Measurements from ENCODE around the gene UNC119. TPM values are rescaled to one million over a fixed set of nuclear protein-coding genes. Genes with fewer than 3 reads are reported as not detected.

The UNC119 gene
- total and polyA plus RNA-seq, 9 donors = 15.6 to 20.7 (median 17.6) TPM

DNA sequence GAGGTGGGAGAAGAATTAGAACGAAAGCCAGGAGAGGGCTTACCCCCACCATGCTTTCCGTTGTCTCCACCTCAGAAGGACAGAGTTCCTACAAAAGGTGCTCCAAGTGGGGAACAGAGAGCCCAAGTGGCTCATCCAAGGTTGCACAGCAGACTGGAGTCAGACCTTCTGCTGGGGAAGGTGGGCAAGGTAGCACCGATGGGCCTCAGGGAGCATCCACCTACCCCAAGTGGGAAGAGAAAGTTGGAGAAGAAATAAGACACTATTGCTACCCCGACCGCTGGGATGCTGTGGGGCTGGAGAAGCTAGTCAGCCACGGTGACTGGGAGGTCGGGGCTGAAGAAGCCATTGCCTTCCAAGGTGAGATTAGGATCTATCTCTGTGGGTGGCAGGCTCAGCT is 21.5 kb downstream of the UNC119 start:
- H3K4me3 ChIP-seq (ENCODE audit: low read length) = no peak overlapping the region
- H3K27me3 ChIP-seq (ENCODE audit: control insufficient read depth, insufficient read depth, low read length) = peaks cover 12% of the 10 kb centered on the region
- no peaks in the 10 kb centered on the region for H3K9me3 ChIP-seq (replicated peaks; ENCODE audit: control insufficient read depth, low read depth, low read length)
- no peak overlapping the region for H3K27ac ChIP-seq (ENCODE audit: low read length)
- DNase-seq = no peak
- H3K4me1 ChIP-seq (ENCODE audit: control insufficient read depth, insufficient read depth, low read length) = no peaks in the 10 kb centered on the region
- no peaks in the 10 kb centered on the region for H3K36me3 ChIP-seq (ENCODE audit: control insufficient read depth, insufficient read depth, low read length)
- WGBS (ENCODE audit: insufficient coverage) = 50% methylated on average over 4 of the region's 7 CpGs

- H3K4me1 ChIP-seq (ENCODE audit: control insufficient read depth, insufficient read depth, low read length) = no peaks in the 10 kb centered on the region
- no peak overlapping the region for H3K4me3 ChIP-seq (ENCODE audit: low read length)
- peaks cover 12% of the 10 kb centered on the region for H3K27me3 ChIP-seq (ENCODE audit: control insufficient read depth, insufficient read depth, low read length)
- no peaks in the 10 kb centered on the region for H3K9me3 ChIP-seq (replicated peaks; ENCODE audit: control insufficient read depth, low read depth, low read length)
- no peaks in the 10 kb centered on the region for H3K36me3 ChIP-seq (ENCODE audit: control insufficient read depth, insufficient read depth, low read length)
- no CpG with 5 or more reads among the region's 4 CpGs for WGBS (ENCODE audit: insufficient coverage)
- no peak overlapping the region for H3K27ac ChIP-seq (ENCODE audit: low read length)
- DNase-seq = no peak
Observed at GRCh38 chr17:28530250-28530649, 22.2 kb downstream of the UNC119 start.

DNA sequence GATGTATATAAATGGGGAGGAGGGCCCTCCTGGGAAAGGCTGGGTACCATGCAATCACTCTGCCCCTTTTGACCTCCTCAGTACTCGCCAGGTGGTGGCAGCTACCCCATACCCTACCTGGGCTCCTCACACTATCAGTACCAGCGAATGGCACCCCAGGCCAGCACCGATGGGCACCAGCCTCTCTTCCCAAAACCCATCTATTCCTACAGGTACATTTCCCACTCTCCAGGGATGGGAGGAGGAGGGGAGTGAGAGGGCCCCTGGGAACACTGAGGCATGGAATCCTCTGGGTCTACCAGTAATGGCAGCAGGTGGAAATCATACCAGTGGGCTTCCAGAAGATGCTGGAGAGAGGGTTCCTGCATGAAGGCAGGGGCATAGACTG is 23.4 kb downstream of the UNC119 start:
- no peak overlapping the region for H3K27ac ChIP-seq (ENCODE audit: low read length)

GRCh38 chr17:28528327-28529012 is 24.0 kb downstream of the UNC119 start:
- no peak overlapping the region for H3K27ac ChIP-seq (ENCODE audit: low read length)

More for the DNA sequence above, 23.4 kb downstream of the UNC119 start:
- no CpG with 5 or more reads among the region's 3 CpGs for WGBS (ENCODE audit: insufficient coverage)
- Histone ChIP-seq H3K4me3 (ENCODE audit: low read length) (no peak overlapping the region), H3K36me3 (ENCODE audit: control insufficient read depth, insufficient read depth, low read length) (no peaks in the 10 kb centered on the region), H3K9me3 (replicated peaks; ENCODE audit: control insufficient read depth, low read depth, low read length) (no peaks in the 10 kb centered on the region), H3K27me3 (ENCODE audit: control insufficient read depth, insufficient read depth, low read length) (peaks cover 12% of the 10 kb centered on the region), H3K4me1 (ENCODE audit: control insufficient read depth, insufficient read depth, low read length) (no peaks in the 10 kb centered on the region)
- no peak for DNase-seq

GRCh38 chr17:28527859-28528258 is 24.6 kb downstream of the UNC119 start:
- no peak for DNase-seq
- H3K4me3 ChIP-seq (ENCODE audit: low read length) = no peak overlapping the region
- no peak overlapping the region for H3K27ac ChIP-seq (ENCODE audit: low read length)
- H3K27me3 ChIP-seq (ENCODE audit: control insufficient read depth, insufficient read depth, low read length) = peaks cover 12% of the 10 kb centered on the region
- H3K4me1 ChIP-seq (ENCODE audit: control insufficient read depth, insufficient read depth, low read length) = no peaks in the 10 kb centered on the region
- WGBS (ENCODE audit: insufficient coverage) = 100% methylated on average over 2 of the region's 2 CpGs
- H3K36me3 ChIP-seq (ENCODE audit: control insufficient read depth, insufficient read depth, low read length) = no peaks in the 10 kb centered on the region
- H3K9me3 ChIP-seq (replicated peaks; ENCODE audit: control insufficient read depth, low read depth, low read length) = no peaks in the 10 kb centered on the region

More at GRCh38 chr17:28528327-28529012, 24.0 kb downstream of the UNC119 start:
- H3K4me1 ChIP-seq (ENCODE audit: control insufficient read depth, insufficient read depth, low read length) = no peaks in the 10 kb centered on the region
- H3K36me3 ChIP-seq (ENCODE audit: control insufficient read depth, insufficient read depth, low read length) = no peaks in the 10 kb centered on the region
- DNase-seq = no peak
- 45% methylated on average over 5 of the region's 9 CpGs for WGBS (ENCODE audit: insufficient coverage)
- peaks cover 12% of the 10 kb centered on the region for H3K27me3 ChIP-seq (ENCODE audit: control insufficient read depth, insufficient read depth, low read length)
- no peak overlapping the region for H3K4me3 ChIP-seq (ENCODE audit: low read length)
- no peaks in the 10 kb centered on the region for H3K9me3 ChIP-seq (replicated peaks; ENCODE audit: control insufficient read depth, low read depth, low read length)

GRCh38 chr17:28527181-28527681 is 25.2 kb downstream of the UNC119 start:
- DNase-seq = no peak
- Histone ChIP-seq H3K36me3 (ENCODE audit: control insufficient read depth, insufficient read depth, low read length) (no peaks in the 10 kb centered on the region), H3K27me3 (ENCODE audit: control insufficient read depth, insufficient read depth, low read length) (peaks cover 12% of the 10 kb centered on the region), H3K4me1 (ENCODE audit: control insufficient read depth, insufficient read depth, low read length) (no peaks in the 10 kb centered on the region), H3K9me3 (replicated peaks; ENCODE audit: control insufficient read depth, low read depth, low read length) (no peaks in the 10 kb centered on the region), H3K27ac (ENCODE audit: low read length) (no peak overlapping the region), H3K4me3 (ENCODE audit: low read length) (no peak overlapping the region)
- 92% methylated on average over 1 of the region's 2 CpGs for WGBS (ENCODE audit: insufficient coverage)

DNA sequence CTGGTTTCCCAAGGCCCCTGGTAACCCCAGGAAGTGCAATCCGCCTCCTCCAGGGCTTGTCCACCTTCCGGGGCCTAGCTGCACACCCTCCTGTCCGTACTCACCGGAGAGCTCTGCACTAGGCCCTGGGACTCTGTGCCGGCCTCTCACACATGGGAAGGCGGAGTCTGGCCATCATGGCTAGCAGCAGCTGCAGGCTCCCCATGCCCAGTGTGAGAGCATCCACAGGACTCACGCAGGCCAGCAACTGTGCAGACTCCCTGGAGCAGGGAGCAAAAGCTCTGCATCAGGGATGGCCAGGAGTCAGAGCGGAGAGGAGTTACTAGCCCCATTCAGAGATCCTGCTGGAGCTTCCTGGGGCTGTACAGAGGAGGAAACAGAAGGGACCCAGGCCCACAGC is 26.0 kb downstream of the UNC119 start:
- DNase-seq = peak; percentile 30
- H3K4me3 ChIP-seq (ENCODE audit: low read length) = no peak overlapping the region
- no peak overlapping the region for H3K27ac ChIP-seq (ENCODE audit: low read length)
- H3K27me3 ChIP-seq (ENCODE audit: control insufficient read depth, insufficient read depth, low read length) = peaks cover 9% of the 10 kb centered on the region
- no peaks in the 10 kb centered on the region for H3K9me3 ChIP-seq (replicated peaks; ENCODE audit: control insufficient read depth, low read depth, low read length)
- no peaks in the 10 kb centered on the region for H3K4me1 ChIP-seq (ENCODE audit: control insufficient read depth, insufficient read depth, low read length)
- WGBS (ENCODE audit: insufficient coverage) = 65% methylated on average over 8 of the region's 8 CpGs
- no peaks in the 10 kb centered on the region for H3K36me3 ChIP-seq (ENCODE audit: control insufficient read depth, insufficient read depth, low read length)

DNA sequence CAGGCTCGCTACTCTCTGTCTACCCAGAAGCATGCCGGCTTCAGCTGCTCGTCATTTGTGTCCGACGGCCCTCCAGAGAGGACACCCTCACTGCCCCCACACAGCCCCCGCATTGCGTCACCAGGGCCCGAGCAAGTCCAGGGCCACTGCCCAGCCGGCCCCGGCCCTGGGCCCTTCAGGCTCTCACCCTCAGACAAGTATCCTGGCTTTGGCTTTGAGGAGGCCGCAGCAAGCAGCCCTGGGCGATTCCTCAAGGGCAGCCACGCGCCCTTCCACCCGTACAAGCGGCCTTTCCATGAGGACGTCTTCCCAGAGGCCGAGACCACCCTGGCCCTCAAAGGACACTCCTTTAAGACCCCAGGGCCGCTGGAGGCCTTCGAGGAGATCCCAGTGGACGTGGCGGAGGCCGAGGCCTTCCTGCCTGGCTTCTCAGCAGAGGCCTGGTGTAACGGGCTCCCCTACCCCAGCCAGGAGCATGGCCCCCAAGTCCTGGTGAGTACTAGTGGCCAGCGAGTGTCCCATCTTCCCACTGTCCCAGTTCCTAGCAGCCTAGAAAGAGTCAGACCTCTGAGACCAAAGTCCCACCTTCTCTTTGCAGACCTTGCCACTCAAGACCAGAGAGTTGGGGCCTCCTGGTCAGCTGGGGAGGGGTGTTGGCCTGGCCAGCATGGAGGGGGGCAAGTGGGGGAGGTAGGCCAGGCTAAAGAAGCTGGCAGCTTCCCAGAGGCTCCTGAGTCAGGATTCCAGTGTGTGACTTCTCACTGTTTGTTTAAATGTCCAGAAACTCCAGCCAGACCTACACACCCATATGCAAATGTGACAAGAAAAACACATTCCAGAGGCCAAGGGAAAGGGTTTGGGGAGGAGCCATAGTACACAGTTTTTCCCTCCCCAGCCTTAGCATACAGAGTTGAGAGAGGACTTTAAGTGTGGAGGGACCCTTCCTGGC is 27.7 kb downstream of the UNC119 start:
- Histone ChIP-seq H3K4me3 (ENCODE audit: low read length) (no peak overlapping the region), H3K27ac (ENCODE audit: low read length) (no peak overlapping the region), H3K27me3 (ENCODE audit: control insufficient read depth, insufficient read depth, low read length) (no peaks in the 10 kb centered on the region), H3K36me3 (ENCODE audit: control insufficient read depth, insufficient read depth, low read length) (no peaks in the 10 kb centered on the region), H3K4me1 (ENCODE audit: control insufficient read depth, insufficient read depth, low read length) (no peaks in the 10 kb centered on the region), H3K9me3 (replicated peaks; ENCODE audit: control insufficient read depth, low read depth, low read length) (no peaks in the 10 kb centered on the region)
- 74% methylated on average over 24 of the region's 25 CpGs for WGBS (ENCODE audit: insufficient coverage)
- DNase-seq = no peak

DNA sequence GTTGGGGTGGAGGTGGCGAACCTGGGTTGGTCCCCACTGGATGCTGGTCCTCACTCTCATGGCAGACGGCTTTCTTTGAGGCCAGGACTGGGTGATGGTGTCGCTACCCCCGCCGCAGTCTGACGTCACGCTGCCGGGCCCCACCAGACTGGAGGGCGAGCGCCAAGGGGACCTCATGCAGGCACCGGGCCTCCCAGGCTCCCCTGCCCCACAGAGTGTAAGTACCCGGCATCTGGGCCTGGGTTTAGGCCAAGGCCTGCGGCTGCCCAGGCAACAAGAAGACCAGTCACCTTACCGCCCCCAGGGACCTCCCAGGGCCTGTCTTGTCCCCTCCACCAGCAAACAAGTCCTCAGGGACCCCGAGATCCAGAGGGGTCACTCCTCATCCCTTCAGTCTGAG is 28.5 kb downstream of the UNC119 start:
- Histone ChIP-seq H3K4me3 (ENCODE audit: low read length) (no peak overlapping the region), H3K27ac (ENCODE audit: low read length) (no peak overlapping the region), H3K27me3 (ENCODE audit: control insufficient read depth, insufficient read depth, low read length) (no peaks in the 10 kb centered on the region), H3K36me3 (ENCODE audit: control insufficient read depth, insufficient read depth, low read length) (no peaks in the 10 kb centered on the region), H3K4me1 (ENCODE audit: control insufficient read depth, insufficient read depth, low read length) (no peaks in the 10 kb centered on the region), H3K9me3 (replicated peaks; ENCODE audit: control insufficient read depth, low read depth, low read length) (no peaks in the 10 kb centered on the region)
- DNase-seq = no peak
- 80% methylated on average over 14 of the region's 15 CpGs for WGBS (ENCODE audit: insufficient coverage)

DNA sequence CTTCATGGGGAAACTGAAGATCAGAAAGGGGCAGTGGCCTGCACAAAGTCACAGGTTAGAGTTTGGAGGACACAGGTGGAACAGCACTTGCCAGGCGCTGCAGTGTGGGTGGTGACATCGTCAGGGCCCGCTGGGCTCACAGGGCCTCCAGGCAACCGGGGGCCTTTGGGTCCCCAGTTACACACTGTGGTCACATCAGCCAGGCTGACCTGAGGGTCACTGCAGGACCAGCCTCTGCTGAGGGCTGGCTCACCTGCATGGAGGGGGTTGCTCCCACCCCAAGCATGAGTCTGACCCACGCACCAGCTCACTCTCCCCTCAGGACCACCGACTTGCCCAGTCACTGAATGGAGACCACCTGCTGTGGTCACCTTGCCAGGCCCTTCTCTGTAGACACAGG is 29.2 kb downstream of the UNC119 start:
- WGBS (ENCODE audit: insufficient coverage) = 76% methylated on average over 6 of the region's 6 CpGs
- H3K4me1 ChIP-seq (ENCODE audit: control insufficient read depth, insufficient read depth, low read length) = no peaks in the 10 kb centered on the region
- DNase-seq = no peak
- H3K4me3 ChIP-seq (ENCODE audit: low read length) = no peak overlapping the region
- no peaks in the 10 kb centered on the region for H3K9me3 ChIP-seq (replicated peaks; ENCODE audit: control insufficient read depth, low read depth, low read length)
- H3K27ac ChIP-seq (ENCODE audit: low read length) = no peak overlapping the region
- no peaks in the 10 kb centered on the region for H3K36me3 ChIP-seq (ENCODE audit: control insufficient read depth, insufficient read depth, low read length)
- no peaks in the 10 kb centered on the region for H3K27me3 ChIP-seq (ENCODE audit: control insufficient read depth, insufficient read depth, low read length)
